OCI-LY7 (cell line): ENCODE data around the gene ANGPTL4. TPM values are rescaled to one million over a fixed set of nuclear protein-coding genes. Genes with fewer than 3 reads are reported as not detected.

Source experiments
- BruUV-seq: library from RNA; stranded (reverse); fragments of 400-500 nt; replicated peaks from 2 replicates; lab custom pipeline; 2021; lab: Mats Ljungman, UMichigan
- CTCF ChIA-PET: fragments of 300-600 bp; sonication (Branson Sonifier 250); formaldehyde crosslinking; loops from one replicate; lab custom pipeline; 2022; ENCODE audit warnings: antibody characterized with exemption; ENCODE audit not compliant: unreplicated experiment; lab: Charles Lee
- POLR2A ChIA-PET: fragments of 300-600 bp; sonication (Branson Sonifier 250); formaldehyde crosslinking; loops from one replicate; lab custom pipeline; 2022; ENCODE audit warnings: antibody characterized with exemption; lab: Charles Lee
- DNase-seq: peaks from one replicate; pipeline ENCODE4 v3.0.0-alpha.2; 2015; ENCODE audit warnings: low spot score
- H2AFZ ChIP-seq: fragments of 200-600 bp; sonication (generic), shearing (Covaris generic); 2 replicates; pipeline ENCODE4 v1.6.1; 2014; ENCODE audit warnings: mild to moderate bottlenecking, antibody characterized with exemption, low read length, moderate library complexity
- H3K27ac ChIP-seq: fragments of 200-600 bp; sonication (generic); 2 replicates; pipeline ENCODE4 v1.5.1; 2014; ENCODE audit warnings: mixed run types, low read depth, mild to moderate bottlenecking, moderate library complexity, low read length, inconsistent platforms; ENCODE audit not compliant: poor library complexity, severe bottlenecking
- H3K36me3 ChIP-seq: fragments of 200-600 bp; sonication (generic); 2 replicates; pipeline ENCODE4 v1.6.1; 2014; ENCODE audit warnings: mild to moderate bottlenecking, antibody characterized with exemption, low read length, moderate library complexity, mixed read lengths; ENCODE audit not compliant: insufficient read depth
- H3K4me1 ChIP-seq: fragments of 200-600 bp; sonication (generic); 2 replicates; pipeline ENCODE4 v1.5.1; 2014; ENCODE audit warnings: mild to moderate bottlenecking, low read length; ENCODE audit not compliant: insufficient read depth, poor library complexity, severe bottlenecking
- H3K4me2 ChIP-seq: fragments of 200-600 bp; sonication (generic); 2 replicates; pipeline ENCODE4 v1.6.1; 2014; ENCODE audit warnings: mild to moderate bottlenecking, low read length
- H3K4me3 ChIP-seq: fragments of 200-600 bp; sonication (generic); 2 replicates; pipeline ENCODE4 v1.5.1; 2014; ENCODE audit warnings: mild to moderate bottlenecking, low read depth, low read length; ENCODE audit not compliant: poor library complexity, severe bottlenecking
- H3K79me2 ChIP-seq: fragments of 200-600 bp; sonication (generic); 2 replicates; pipeline ENCODE4 v1.6.1; 2016; ENCODE audit warnings: low read depth, mild to moderate bottlenecking, low read length, moderate library complexity, mixed read lengths; ENCODE audit not compliant: insufficient read depth
- H3K9me2 ChIP-seq: fragments of 200-600 bp; sonication (generic); 2 replicates; pipeline ENCODE4 v1.6.1; 2016; ENCODE audit warnings: mild to moderate bottlenecking, low read length, mixed read lengths; ENCODE audit not compliant: insufficient read depth
- H3K9me3 ChIP-seq: fragments of 200-600 bp; sonication (generic); 2 replicates; pipeline ENCODE4 v1.6.1; 2014; ENCODE audit warnings: mild to moderate bottlenecking, mixed run types, low read length, mixed read lengths
- H4K20me1 ChIP-seq: fragments of 200-600 bp; sonication (generic); 2 replicates; pipeline ENCODE4 v1.6.1; 2014; ENCODE audit warnings: mild to moderate bottlenecking, antibody characterized with exemption, low read length, moderate library complexity, mixed read lengths; ENCODE audit not compliant: insufficient read depth
- CTCF ChIP-seq: fragments of 200-600 bp; sonication (generic); conservative IDR thresholded peaks from 2 replicates; pipeline ENCODE4 v1.5.1; 2014; ENCODE audit warnings: mild to moderate bottlenecking, antibody characterized with exemption, low read length, moderate library complexity, mixed read lengths
- EZH2phosphoT487 ChIP-seq: fragments of 200-600 bp; sonication (generic); IDR thresholded peaks from 2 replicates; pipeline ENCODE4 v1.6.1; 2018; ENCODE audit warnings: low read depth, borderline replicate concordance, mild to moderate bottlenecking, mixed run types, antibody characterized with exemption, low read length, moderate library complexity, mixed read lengths
- intact Hi-C: fragments of 100-400 bp; cut with micrococcal nuclease; formaldehyde crosslinking; loops from one replicate; pipeline ENCODE4 v1.10.0; 2022; ENCODE audit not compliant: unreplicated experiment
- total RNA-seq, 2 experiments: library from RNA; depleted of rRNA in 1 of 2; stranded (reverse); fragments of >200 nt in 1 of 2; shearing (Covaris generic) in 1 of 2; gene quantifications; 2 replicates each; pipeline ENCODE4 v1.2.3, GENCODE V29; 2014 to 2022

The ANGPTL4 gene
- total RNA-seq, 2 experiments from 2014 or later = not detected

- H3K27ac ChIP-seq = peak overlapping the region; percentile 63
- no peaks in the 10 kb centered on the region for H3K9me3 ChIP-seq
- intact Hi-C loops = loop anchor here (5.0 kb wide), 1 partner anchor 55 kb away; no protein-coding TSS in a partner anchor
- ChIA-PET CTCF (no interaction called here), POLR2A (interaction anchor here (0.6 kb wide), 1 partner anchor 67 kb away, joined by 4 read pairs; no protein-coding TSS in a partner anchor)
- BruUV-seq = no TSS peak
- H3K36me3 ChIP-seq = peaks cover 54% of the 10 kb centered on the region
- peak overlapping the region; percentile 71 for H3K4me2 ChIP-seq
- H2AFZ ChIP-seq = no peak overlapping the region
- H3K9me2 ChIP-seq = no peaks in the 10 kb centered on the region
- H3K4me3 ChIP-seq = peak overlapping the region; percentile 100
- TF ChIP-seq EZH2phosphoT487 (no peak), CTCF (no peak)
- H4K20me1 ChIP-seq = peaks cover 12% of the 10 kb centered on the region
- DNase-seq = peak; percentile 22
- H3K79me2 ChIP-seq = peaks cover 49% of the 10 kb centered on the region
- peaks cover 49% of the 10 kb centered on the region for H3K4me1 ChIP-seq
Measured at GRCh38 chr19:8321986-8322637, 41.8 kb upstream of the ANGPTL4 start.

- no TSS peak for BruUV-seq
- Histone ChIP-seq H3K4me3 (peak overlapping the region; percentile 100), H3K27ac (no peak overlapping the region), H3K36me3 (peaks cover 51% of the 10 kb centered on the region), H3K9me2 (no peaks in the 10 kb centered on the region), H3K9me3 (no peaks in the 10 kb centered on the region), H3K4me2 (peak overlapping the region; percentile 71), H4K20me1 (peaks cover 12% of the 10 kb centered on the region), H3K4me1 (peaks cover 44% of the 10 kb centered on the region), H2AFZ (no peak overlapping the region), H3K79me2 (peaks cover 47% of the 10 kb centered on the region)
- ChIA-PET POLR2A (no interaction called here), CTCF (no interaction called here)
- DNase-seq = no peak
- TF ChIP-seq EZH2phosphoT487 (no peak), CTCF (no peak)
- intact Hi-C loops = loop anchor here (5.0 kb wide), 1 partner anchor 55 kb away; no protein-coding TSS in a partner anchor
Measured at GRCh38 chr19:8322638-8322997, 41.3 kb upstream of the ANGPTL4 start.

GRCh38 chr19:8323781-8324185 lies 40.2 kb upstream of the ANGPTL4 start:
- intact Hi-C loops = loop anchor here (5.0 kb wide), 1 partner anchor 56 kb away; no protein-coding TSS in a partner anchor
- H3K27ac ChIP-seq = no peak overlapping the region
- DNase-seq = peak; percentile 17
- peaks cover 43% of the 10 kb centered on the region for H3K36me3 ChIP-seq
- H2AFZ ChIP-seq = no peak overlapping the region
- ChIA-PET CTCF (no interaction called here), POLR2A (no interaction called here)
- H4K20me1 ChIP-seq = peaks cover 12% of the 10 kb centered on the region
- H3K4me3 ChIP-seq = no peak overlapping the region
- no peaks in the 10 kb centered on the region for H3K9me3 ChIP-seq
- H3K9me2 ChIP-seq = no peaks in the 10 kb centered on the region
- peaks cover 44% of the 10 kb centered on the region for H3K79me2 ChIP-seq
- peak overlapping the region; percentile 71 for H3K4me2 ChIP-seq
- BruUV-seq = no TSS peak
- TF ChIP-seq EZH2phosphoT487 (no peak), CTCF (no peak)
- H3K4me1 ChIP-seq = peaks cover 42% of the 10 kb centered on the region
